ENCODE measurements around the gene RNF145. TPM values are rescaled to one million over a fixed set of nuclear protein-coding genes. Genes with fewer than 3 reads are reported as not detected.

RNF145 gene
- total RNA-seq, 2 experiments from 2014 or later = 77.5 to 87.5 TPM

GRCh38 chr5:159190170-159190569 is 19.2 kb downstream of the RNF145 start:
- no peaks in the 10 kb centered on the region for H3K27me3 Mint-ChIP-seq
- no peaks in the 10 kb centered on the region for H3K9me3 Mint-ChIP-seq
- no peak overlapping the region for H3K4me3 Mint-ChIP-seq
- no peak for TF ChIP-seq CTCF (IDR thresholded peaks at IDR 0.05)
- CTCF ChIA-PET = interaction anchor here (0.9 to 1.8 kb wide), 5 partner anchors 9 to 58 kb away, joined by 3 to 8 read pairs (median 4); no protein-coding TSS in a partner anchor
- no peak for ATAC-seq
- H3K36me3 Mint-ChIP-seq (ENCODE audit: low read depth) = peaks cover 57% of the 10 kb centered on the region
- H3K4me1 Mint-ChIP-seq (ENCODE audit: low read depth) = peaks cover 59% of the 10 kb centered on the region
- DNase-seq = no peak
- POLR2A ChIA-PET = interaction anchor here (1.3 to 2.0 kb wide), 3 partner anchors 10 to 17 kb away, joined by 3 to 10 read pairs (median 5); no protein-coding TSS in a partner anchor
- H3K27ac Mint-ChIP-seq = no peak overlapping the region
- intact Hi-C loops (cut with micrococcal nuclease) = no loop called here

GRCh38 chr5:159189310-159189709 is 20.0 kb downstream of the RNF145 start:
- Mint-ChIP-seq H3K36me3 (ENCODE audit: low read depth) (peaks cover 53% of the 10 kb centered on the region), H3K9me3 (no peaks in the 10 kb centered on the region), H3K27ac (peak overlapping the region; percentile 50), H3K4me3 (no peak overlapping the region), H3K4me1 (ENCODE audit: low read depth) (peaks cover 61% of the 10 kb centered on the region), H3K27me3 (no peaks in the 10 kb centered on the region)
- ChIA-PET CTCF (interaction anchor here (1.1 kb wide), 1 partner anchor 33 kb away, joined by 3 read pairs; no protein-coding TSS in a partner anchor), POLR2A (interaction anchor here (1.3 to 2.0 kb wide), 3 partner anchors 9 to 18 kb away, joined by 3 to 10 read pairs (median 5); no protein-coding TSS in a partner anchor)
- ATAC-seq (no peak), DNase-seq (no peak)
- no peak for TF ChIP-seq CTCF (IDR thresholded peaks at IDR 0.05)
- intact Hi-C loops (cut with micrococcal nuclease) = no loop called here

GRCh38 chr5:159187719-159188118 is 21.6 kb downstream of the RNF145 start:
- no peaks in the 10 kb centered on the region for H3K9me3 Mint-ChIP-seq
- DNase-seq (no peak), ATAC-seq (no peak)
- intact Hi-C loops (cut with micrococcal nuclease) = no loop called here
- H3K4me3 Mint-ChIP-seq = no peak overlapping the region
- CTCF ChIA-PET = interaction anchor here (1.1 kb wide), 1 partner anchor 257 kb away, joined by 3 read pairs; no protein-coding TSS in a partner anchor
- H3K4me1 Mint-ChIP-seq (ENCODE audit: low read depth) = peaks cover 65% of the 10 kb centered on the region
- POLR2A ChIA-PET = interaction anchor here (1.5 kb wide), 1 partner anchor 19 kb away, joined by 4 read pairs; no protein-coding TSS in a partner anchor
- H3K27me3 Mint-ChIP-seq = no peaks in the 10 kb centered on the region
- H3K36me3 Mint-ChIP-seq (ENCODE audit: low read depth) = peaks cover 47% of the 10 kb centered on the region
- TF ChIP-seq CTCF (IDR thresholded peaks at IDR 0.05) = no peak
- peak overlapping the region; percentile 50 for H3K27ac Mint-ChIP-seq

GRCh38 chr5:159186319-159186718 is 23.0 kb downstream of the RNF145 start:
- no peak overlapping the region for H3K4me3 Mint-ChIP-seq
- no peaks in the 10 kb centered on the region for H3K9me3 Mint-ChIP-seq
- POLR2A ChIA-PET = interaction anchor here (0.7 to 1.5 kb wide), 3 partner anchors 12 to 20 kb away, joined by 3 to 5 read pairs (median 4); no protein-coding TSS in a partner anchor
- no peaks in the 10 kb centered on the region for H3K27me3 Mint-ChIP-seq
- no peak for TF ChIP-seq CTCF (IDR thresholded peaks at IDR 0.05)
- intact Hi-C loops (cut with micrococcal nuclease) = no loop called here
- peaks cover 44% of the 10 kb centered on the region for H3K36me3 Mint-ChIP-seq (ENCODE audit: low read depth)
- CTCF ChIA-PET = interaction anchor here (1.1 to 2.5 kb wide), 3 partner anchors 8 to 30 kb away, joined by 6 to 14 read pairs (median 6); no protein-coding TSS in a partner anchor
- ATAC-seq (no peak), DNase-seq (no peak)
- peaks cover 68% of the 10 kb centered on the region for H3K4me1 Mint-ChIP-seq (ENCODE audit: low read depth)
- H3K27ac Mint-ChIP-seq = peak overlapping the region; percentile 73

- peaks cover 44% of the 10 kb centered on the region for H3K36me3 Mint-ChIP-seq (ENCODE audit: low read depth)
- no peak for DNase-seq
- no peaks in the 10 kb centered on the region for H3K9me3 Mint-ChIP-seq
- no peak for TF ChIP-seq CTCF (IDR thresholded peaks at IDR 0.05)
- intact Hi-C loops (cut with micrococcal nuclease) = no loop called here
- no peak overlapping the region for H3K4me3 Mint-ChIP-seq
- H3K27me3 Mint-ChIP-seq = no peaks in the 10 kb centered on the region
- no peak for ATAC-seq
- POLR2A ChIA-PET = no interaction called here
- H3K27ac Mint-ChIP-seq = peak overlapping the region; percentile 73
- H3K4me1 Mint-ChIP-seq (ENCODE audit: low read depth) = peaks cover 69% of the 10 kb centered on the region
- CTCF ChIA-PET = interaction anchor here (2.2 to 2.5 kb wide), 2 partner anchors 9 to 29 kb away, joined by 6 to 14 read pairs; no protein-coding TSS in a partner anchor
Measured at GRCh38 chr5:159185773-159186172, 23.6 kb downstream of the RNF145 start.

All from activated CD8-positive, alpha-beta T cell treated with anti-CD3 and anti-CD28 coated beads for 36 hours (primary cell).